Trophoblast cell (in vitro differentiated cells and primary cell): Measurements from ENCODE around the gene RPGRIP1.

Experiments
- DNase-seq, 2 donors: peaks; one replicate each; pipeline ENCODE4 v3.0.0-alpha.2; 2016
- H2AFZ ChIP-seq: 2 replicates; pipeline ENCODE4 v1.6.1; 2013; ENCODE audit warnings: low read length, moderate library complexity, mild to moderate bottlenecking; ENCODE audit not compliant: insufficient read depth, poor library complexity
- H2AK5ac ChIP-seq: 2 replicates; pipeline ENCODE4 v1.6.1; 2013; ENCODE audit warnings: mild to moderate bottlenecking, low read length
- H2BK120ac ChIP-seq: 2 replicates; pipeline ENCODE4 v1.6.1; 2013; ENCODE audit warnings: low read length, mild to moderate bottlenecking, moderate library complexity; ENCODE audit not compliant: insufficient read depth, poor library complexity
- H2BK12ac ChIP-seq: 2 replicates; pipeline ENCODE4 v1.6.1; 2013; ENCODE audit warnings: mild to moderate bottlenecking, low read length, moderate library complexity
- H2BK5ac ChIP-seq: 2 replicates; pipeline ENCODE4 v1.6.1; 2013; ENCODE audit warnings: low read length, low read depth, moderate library complexity, mild to moderate bottlenecking; ENCODE audit not compliant: poor library complexity
- H3K14ac ChIP-seq: 2 replicates; pipeline ENCODE4 v1.6.1; 2013; ENCODE audit warnings: mild to moderate bottlenecking, low read length
- H3K18ac ChIP-seq: 2 replicates; pipeline ENCODE4 v1.6.1; 2013; ENCODE audit warnings: mild to moderate bottlenecking, low read length
- H3K23ac ChIP-seq: 2 replicates; pipeline ENCODE4 v1.6.1; 2013; ENCODE audit warnings: low read length
- H3K27ac ChIP-seq: 2 replicates; pipeline ENCODE4 v1.5.1; 2013; ENCODE audit warnings: low read depth, mild to moderate bottlenecking, inconsistent platforms, low read length, moderate library complexity
- H3K27me3 ChIP-seq: 2 replicates; pipeline ENCODE4 v1.6.1; 2013; ENCODE audit warnings: inconsistent platforms, mild to moderate bottlenecking, low read length, moderate library complexity; ENCODE audit not compliant: insufficient read depth
- H3K36me3 ChIP-seq, 2 experiments: 1 replicate in 1 of 2; 2 replicates in 1 of 2; pipeline ENCODE4 v1.6.1; 2013; ENCODE audit warnings: low read length in 2 of 2, mild to moderate bottlenecking in 2 of 2, moderate library complexity in 1 of 2; ENCODE audit not compliant: insufficient read depth in 2 of 2, control insufficient read depth in 1 of 2
- H3K4ac ChIP-seq: 2 replicates; pipeline ENCODE4 v1.6.1; 2013; ENCODE audit warnings: low read depth, mild to moderate bottlenecking, low read length, moderate library complexity
- H3K4me1 ChIP-seq, 2 experiments: 1 replicate in 1 of 2; 2 replicates in 1 of 2; pipeline ENCODE4 v1.6.1; 2013; ENCODE audit warnings: low read length in 2 of 2, mild to moderate bottlenecking in 2 of 2, moderate library complexity in 1 of 2; ENCODE audit not compliant: insufficient read depth in 2 of 2, control insufficient read depth in 1 of 2
- H3K4me2 ChIP-seq: 2 replicates; pipeline ENCODE4 v1.6.1; 2013; ENCODE audit warnings: inconsistent platforms, mild to moderate bottlenecking, low read length, moderate library complexity
- H3K4me3 ChIP-seq: 2 replicates; pipeline ENCODE4 v1.5.1; 2013; ENCODE audit warnings: mild to moderate bottlenecking, low read depth, low read length, inconsistent platforms
- H3K79me1 ChIP-seq: one replicate; pipeline ENCODE4 v1.6.1; 2013; ENCODE audit warnings: low read length
- H3K79me2 ChIP-seq: 2 replicates; pipeline ENCODE4 v1.6.1; 2013; ENCODE audit warnings: low read length, mild to moderate bottlenecking; ENCODE audit not compliant: control insufficient read depth, insufficient read depth, poor library complexity
- H3K9ac ChIP-seq: 2 replicates; pipeline ENCODE4 v1.6.1; 2013; ENCODE audit warnings: mild to moderate bottlenecking, low read length
- H3K9me3 ChIP-seq: 2 replicates; pipeline ENCODE4 v1.6.1; 2013; ENCODE audit warnings: low read depth, mild to moderate bottlenecking, control low read depth, inconsistent platforms, low read length; ENCODE audit not compliant: insufficient read depth
- H4K12ac ChIP-seq: 2 replicates; pipeline ENCODE4 v1.6.1; 2013; ENCODE audit warnings: low read depth, mild to moderate bottlenecking, low read length, moderate library complexity
- H4K8ac ChIP-seq: 2 replicates; pipeline ENCODE4 v1.6.1; 2013; ENCODE audit warnings: low read depth, mild to moderate bottlenecking, low read length, moderate library complexity
- H4K91ac ChIP-seq: one replicate; pipeline ENCODE4 v1.6.1; 2013; ENCODE audit warnings: low read depth, mild to moderate bottlenecking, low read length, moderate library complexity
- WGBS: extraction: QIAGEN DNeasy Blood & Tissue Kit; methylation state at CpG from one replicate; pipeline ENCODE4 v1.1.7; 2013; ENCODE audit warnings: missing lambda C conversion rate; ENCODE audit not compliant: insufficient read length, insufficient coverage; ENCODE audit errors: extremely low coverage; 5-methylcytosine and 5-hydroxymethylcytosine counted together

RPGRIP1 gene

DNA sequence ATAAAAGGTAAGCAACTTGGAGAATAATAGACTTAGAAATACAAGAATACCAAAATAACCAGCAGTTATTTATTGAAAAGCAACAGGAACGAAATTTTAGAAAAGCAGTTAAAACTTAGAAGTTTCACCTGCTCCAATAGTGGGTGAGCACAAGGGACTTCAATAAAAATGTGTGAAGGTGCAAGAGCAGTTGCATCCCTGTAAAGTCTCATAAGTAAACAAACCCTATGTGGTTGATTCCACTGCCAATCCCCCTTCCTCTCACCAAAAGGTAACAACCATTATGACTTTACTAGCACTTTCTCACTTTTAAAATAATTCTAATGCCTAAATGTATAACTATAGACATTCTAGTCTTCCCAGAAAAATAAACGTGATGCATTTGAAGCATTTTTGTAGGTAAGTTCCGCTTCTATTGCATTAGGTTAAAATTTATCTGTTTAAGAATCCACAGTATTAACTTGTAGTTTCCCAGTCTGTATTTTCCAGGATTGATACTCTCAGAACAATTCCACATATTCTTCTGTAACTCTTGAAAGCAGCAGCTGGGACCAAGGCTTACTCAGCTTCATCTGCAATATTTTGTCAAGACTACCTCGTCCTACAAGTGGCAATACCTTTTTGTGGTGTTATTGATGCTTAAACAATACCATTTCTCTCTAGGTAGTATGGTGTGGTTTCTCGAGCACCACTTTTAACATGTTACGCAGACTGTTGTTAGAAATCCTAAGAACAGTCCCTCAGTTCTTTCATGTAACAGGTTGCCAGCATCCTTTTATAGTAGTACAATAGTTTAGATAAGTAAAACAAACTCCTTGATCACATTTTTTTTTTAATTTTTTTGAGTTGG is 42.7 kb upstream of the RPGRIP1 start:
- no CpG with 5 or more reads among the region's 6 CpGs for WGBS
- H3K79me1 ChIP-seq, result no peaks in the 10 kb centered on the region
- no peaks in the 10 kb centered on the region for H3K4me1 ChIP-seq
- no peak overlapping the region for H2AK5ac ChIP-seq
- no peak overlapping the region for H2AFZ ChIP-seq
- DNase-seq, result no peak
- peak overlapping the region; percentile 89 for H3K4ac ChIP-seq
- H2BK12ac ChIP-seq, result no peak overlapping the region
- H2BK120ac ChIP-seq, result no peak overlapping the region
- H3K27ac ChIP-seq, result no peak overlapping the region
- no peaks in the 10 kb centered on the region for H3K27me3 ChIP-seq
- H3K14ac ChIP-seq, result no peak overlapping the region
- H3K4me2 ChIP-seq, result no peak overlapping the region
- H3K9ac ChIP-seq, result no peak overlapping the region
- no peak overlapping the region for H3K23ac ChIP-seq
- no peaks in the 10 kb centered on the region for H3K9me3 ChIP-seq
- no peak overlapping the region for H4K12ac ChIP-seq
- H3K79me2 ChIP-seq, result peaks cover 19% of the 10 kb centered on the region
- H4K8ac ChIP-seq, result no peak overlapping the region
- no peak overlapping the region for H3K4me3 ChIP-seq
- H3K36me3 ChIP-seq, result peaks cover 30 to 38% of the 10 kb centered on the region in 2 experiments
- no peak overlapping the region for H3K18ac ChIP-seq
- no peak overlapping the region for H2BK5ac ChIP-seq
- no peak overlapping the region for H4K91ac ChIP-seq

DNA sequence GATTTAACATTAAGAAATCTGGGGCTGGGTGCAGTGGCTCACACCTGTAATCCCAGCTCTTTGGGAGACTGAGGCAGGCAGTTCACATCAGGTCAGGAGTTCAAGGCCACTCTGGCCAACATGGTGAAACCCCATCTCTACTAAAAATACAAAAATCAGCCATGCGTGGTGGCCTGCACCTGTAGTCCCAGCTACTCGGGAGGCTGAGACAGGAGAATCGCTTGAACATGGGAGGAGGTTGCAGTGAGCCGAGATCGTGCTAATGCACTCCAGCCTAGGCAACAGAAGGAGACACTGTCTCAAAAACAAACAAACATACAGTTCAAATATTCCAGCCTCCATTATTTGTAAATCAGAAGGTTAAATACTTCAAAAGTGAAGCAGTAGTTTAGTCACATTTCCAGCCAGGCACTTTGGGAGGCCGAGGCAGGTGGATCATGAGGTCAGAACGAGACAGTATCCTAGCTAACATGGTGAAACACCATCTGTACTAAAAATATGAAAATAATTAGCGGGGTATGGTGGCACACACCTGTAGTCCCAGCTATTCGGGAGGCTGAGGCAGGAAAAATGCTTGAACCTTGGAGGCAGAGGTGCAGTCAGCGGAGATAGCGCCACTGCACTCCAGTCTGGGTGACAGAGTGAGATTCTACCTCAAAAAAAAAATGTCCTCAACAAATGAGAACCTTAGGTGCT is 40.9 kb upstream of the RPGRIP1 start:
- H3K9ac ChIP-seq, result no peak overlapping the region
- no peak overlapping the region for H4K91ac ChIP-seq
- no peak overlapping the region for H3K4me2 ChIP-seq
- H4K8ac ChIP-seq, result no peak overlapping the region
- H3K27me3 ChIP-seq, result no peaks in the 10 kb centered on the region
- DNase-seq, result no peak
- no peak overlapping the region for H3K18ac ChIP-seq
- H2BK120ac ChIP-seq, result no peak overlapping the region
- H3K4me3 ChIP-seq, result no peak overlapping the region
- no peak overlapping the region for H2AK5ac ChIP-seq
- H3K4me1 ChIP-seq, result no peaks in the 10 kb centered on the region
- no peak overlapping the region for H3K14ac ChIP-seq
- H3K79me2 ChIP-seq, result peaks cover 15% of the 10 kb centered on the region
- H3K79me1 ChIP-seq, result no peaks in the 10 kb centered on the region
- peak overlapping the region; percentile 92 for H3K4ac ChIP-seq
- peaks cover 25 to 30% of the 10 kb centered on the region in 2 experiments for H3K36me3 ChIP-seq
- no peak overlapping the region for H3K23ac ChIP-seq
- no peak overlapping the region for H2AFZ ChIP-seq
- whole genome bisulfite sequencing, result no CpG with 5 or more reads among the region's 11 CpGs
- no peaks in the 10 kb centered on the region for H3K9me3 ChIP-seq
- no peak overlapping the region for H3K27ac ChIP-seq
- H2BK5ac ChIP-seq, result no peak overlapping the region
- H2BK12ac ChIP-seq, result no peak overlapping the region
- H4K12ac ChIP-seq, result no peak overlapping the region

DNA sequence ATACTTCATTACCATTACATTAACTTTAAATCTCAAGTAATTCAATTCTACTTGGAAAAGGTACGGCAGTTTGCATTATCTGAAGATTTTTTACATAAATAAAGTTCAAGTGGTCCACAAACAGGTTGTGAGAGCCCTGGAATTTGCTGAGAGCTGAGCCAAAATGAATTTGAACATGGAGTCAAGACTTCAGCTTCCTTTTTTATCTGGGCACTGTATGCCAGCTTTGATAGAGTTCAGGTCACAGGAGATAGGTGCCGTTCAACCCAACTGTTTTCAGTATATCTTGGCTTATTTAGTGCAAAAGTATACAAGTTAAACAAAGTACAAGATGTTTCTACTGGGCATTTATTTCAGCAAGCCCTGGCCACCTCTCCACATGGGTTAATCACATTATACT is 39.5 kb upstream of the RPGRIP1 start:
- Histone ChIP-seq H3K27ac (no peak overlapping the region), H2BK12ac (no peak overlapping the region), H2AK5ac (no peak overlapping the region), H3K9me3 (no peaks in the 10 kb centered on the region), H2AFZ (no peak overlapping the region), H2BK5ac (no peak overlapping the region), H4K12ac (no peak overlapping the region), H3K9ac (no peak overlapping the region), H3K4me1 (no peaks in the 10 kb centered on the region), H2BK120ac (no peak overlapping the region), H3K4me2 (no peak overlapping the region), H3K4ac (peak overlapping the region; percentile 89), H3K79me1 (no peaks in the 10 kb centered on the region), H3K23ac (no peak overlapping the region), H3K79me2 (peaks cover 21% of the 10 kb centered on the region), H3K4me3 (no peak overlapping the region), H4K91ac (no peak overlapping the region), H3K14ac (no peak overlapping the region), H3K36me3 (peaks cover 32 to 37% of the 10 kb centered on the region in 2 experiments), H3K18ac (no peak overlapping the region), H4K8ac (no peak overlapping the region), H3K27me3 (no peaks in the 10 kb centered on the region)
- DNase-seq, result no peak
- no CpG with 5 or more reads among the region's 2 CpGs for WGBS

DNA sequence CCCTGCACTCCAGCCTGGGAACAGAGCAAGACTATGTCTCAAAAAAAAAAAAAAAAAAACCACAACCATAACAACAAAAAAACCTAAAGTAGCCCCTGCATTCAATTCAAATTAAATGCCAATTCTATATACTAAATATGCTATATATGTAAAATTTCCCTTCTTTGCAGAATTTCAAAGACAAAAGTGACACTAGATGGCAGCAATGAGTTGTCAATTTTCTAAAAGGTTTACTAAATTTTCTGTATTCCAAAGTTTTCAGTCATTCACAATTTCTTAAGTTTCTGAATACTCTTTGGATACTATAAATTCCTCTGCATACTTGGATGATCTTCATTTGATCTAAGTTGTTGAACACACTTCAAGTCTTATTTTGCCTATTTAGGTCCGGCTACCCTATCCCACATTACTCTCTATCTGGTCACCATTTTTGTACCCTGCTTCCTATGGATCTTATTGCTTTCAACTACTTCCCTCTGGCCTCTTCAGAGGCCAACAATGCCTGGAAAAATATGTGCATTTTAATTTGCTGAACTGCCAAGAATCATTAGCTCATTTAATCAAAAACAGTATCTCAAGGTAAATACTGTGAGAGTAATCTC is 38.6 kb upstream of the RPGRIP1 start:
- no peak overlapping the region for H2AK5ac ChIP-seq
- H3K79me1 ChIP-seq, result no peaks in the 10 kb centered on the region
- no peak overlapping the region for H2BK5ac ChIP-seq
- H3K14ac ChIP-seq, result no peak overlapping the region
- DNase-seq, result peak in 1 of 2 donors; percentile 97
- H3K36me3 ChIP-seq, result peaks cover 39 to 42% of the 10 kb centered on the region in 2 experiments
- H3K4me1 ChIP-seq, result no peaks in the 10 kb centered on the region
- H3K4me3 ChIP-seq, result no peak overlapping the region
- H3K4me2 ChIP-seq, result no peak overlapping the region
- no peak overlapping the region for H3K23ac ChIP-seq
- H2BK12ac ChIP-seq, result no peak overlapping the region
- no peak overlapping the region for H2BK120ac ChIP-seq
- WGBS, result no CpG with 5 or more reads among the region's 1 CpG
- no peak overlapping the region for H3K4ac ChIP-seq
- no peak overlapping the region for H4K12ac ChIP-seq
- H4K8ac ChIP-seq, result no peak overlapping the region
- H3K27me3 ChIP-seq, result no peaks in the 10 kb centered on the region
- no peak overlapping the region for H4K91ac ChIP-seq
- H3K9me3 ChIP-seq, result no peaks in the 10 kb centered on the region
- H3K9ac ChIP-seq, result no peak overlapping the region
- no peak overlapping the region for H2AFZ ChIP-seq
- no peak overlapping the region for H3K18ac ChIP-seq
- H3K27ac ChIP-seq, result no peak overlapping the region
- peaks cover 24% of the 10 kb centered on the region for H3K79me2 ChIP-seq
